Type B pancreatic cell (in vitro differentiated cells): Measurements from ENCODE around the gene RPL12. TPM values are rescaled to one million over a fixed set of nuclear protein-coding genes. Genes with fewer than 3 reads are reported as not detected.

Experiments used
- DNase-seq: peaks from one replicate; pipeline ENCODE4 v3.0.0; 2021; ENCODE audit warnings: mixed read lengths; ENCODE audit not compliant: unreplicated experiment; ENCODE audit errors: extremely low spot score
- H3K27ac Mint-ChIP-seq: 2 replicates; pipeline ENCODE4 v1.8.0; 2021; ENCODE audit warnings: mild to moderate bottlenecking, mixed read lengths
- H3K27me3 Mint-ChIP-seq: 2 replicates; pipeline ENCODE4 v1.8.0; 2021; ENCODE audit warnings: mixed read lengths
- H3K36me3 Mint-ChIP-seq: 2 replicates; pipeline ENCODE4 v1.8.0; 2021; ENCODE audit warnings: mixed read lengths
- H3K4me1 Mint-ChIP-seq: one replicate; pipeline ENCODE4 v1.8.0; 2021; ENCODE audit warnings: mixed read lengths; ENCODE audit not compliant: unreplicated experiment
- H3K4me3 Mint-ChIP-seq: 2 replicates; pipeline ENCODE4 v1.8.0; 2021; ENCODE audit warnings: mild to moderate bottlenecking, mixed read lengths
- H3K9me3 Mint-ChIP-seq: 2 replicates; pipeline ENCODE4 v1.8.0; 2021; ENCODE audit warnings: mixed read lengths
- CTCF ChIP-seq: fragments of 200-600 bp; sonication (generic); conservative IDR thresholded peaks from 2 replicates; pipeline ENCODE4 v1.5.0; 2021; ENCODE audit warnings: antibody characterized with exemption, mild to moderate bottlenecking
- total RNA-seq: library from RNA; stranded (reverse); gene quantifications from 2 replicates; pipeline ENCODE4 v1.2.1, GENCODE V29; 2021; ENCODE audit warnings: low replicate concordance

Gene RPL12
- total RNA-seq, 1 donor from 2014 or later, result 1,238 TPM

GRCh38 chr9:127399736-127400269 lies 51.4 kb downstream of the RPL12 start:
- Mint-ChIP-seq H3K9me3 (no peaks in the 10 kb centered on the region), H3K27ac (no peak overlapping the region), H3K27me3 (no peaks in the 10 kb centered on the region), H3K36me3 (no peaks in the 10 kb centered on the region), H3K4me1 (no peaks in the 10 kb centered on the region), H3K4me3 (peak overlapping the region; percentile 31)
- no peak for DNase-seq
- TF ChIP-seq CTCF, result no peak

GRCh38 chr9:127398715-127399400 lies 52.3 kb downstream of the RPL12 start:
- Mint-ChIP-seq H3K27me3 (no peaks in the 10 kb centered on the region), H3K27ac (peak overlapping the region; percentile 77), H3K36me3 (no peaks in the 10 kb centered on the region), H3K4me3 (peak overlapping the region; percentile 91), H3K4me1 (peaks cover under 1% of the 10 kb centered on the region), H3K9me3 (no peaks in the 10 kb centered on the region)
- TF ChIP-seq CTCF, result no peak
- no peak for DNase-seq

GRCh38 chr9:127398275-127398647 lies 52.9 kb downstream of the RPL12 start:
- Mint-ChIP-seq H3K4me3 (peak overlapping the region; percentile 91), H3K9me3 (no peaks in the 10 kb centered on the region)
- no peak for DNase-seq

More at GRCh38 chr9:127398275-127398647, 52.9 kb downstream of the RPL12 start:
- Mint-ChIP-seq H3K27ac (peak overlapping the region; percentile 77), H3K36me3 (no peaks in the 10 kb centered on the region), H3K27me3 (no peaks in the 10 kb centered on the region), H3K4me1 (peaks cover 5% of the 10 kb centered on the region)
- no peak for TF ChIP-seq CTCF

Other genes with a start within 250 kb of the RPL12 start
- 11.1 and 19.7 TPM in 2 replicates for gene GARNL3, start 186.6 kb downstream of the RPL12 start, total RNA-seq
- 40.2 and 53.1 TPM in 2 replicates for gene SLC2A8, start 54.2 kb downstream of the RPL12 start, total RNA-seq
- 14.1 and 18.7 TPM in 2 replicates for gene ZNF79, start 27.0 kb downstream of the RPL12 start, total RNA-seq
- 16.0 and 20.6 TPM in 2 replicates for gene LRSAM1, start 104 bp upstream of the RPL12 start, total RNA-seq
- 43.1 and 48.8 TPM in 2 replicates for gene STXBP1, start 160.9 kb upstream of the RPL12 start, total RNA-seq